Ovary (tissue), 3 donors: ENCODE results near the gene PARP3.

Experiments
- CTCF ChIP-seq, 3 donors: fragments of 450-650 bp in 2 of 3; fragments of 200-600 bp in 1 of 3; IDR thresholded peaks; one replicate each; pipeline versions ENCODE4 v1.5.1 to v1.8.0; 2016 to 2022; ENCODE audit warnings: antibody characterized with exemption in 3 of 3, mild to moderate bottlenecking in 1 of 3
- EP300 ChIP-seq: sonication (generic); formaldehyde crosslinking; IDR thresholded peaks from one replicate; pipeline ENCODE4 v1.6.1; 2017; ENCODE audit warnings: antibody characterized with exemption
- POLR2A ChIP-seq: fragments of 450-650 bp; IDR thresholded peaks from one replicate; pipeline ENCODE4 v1.6.1; 2017; ENCODE audit warnings: antibody characterized with exemption, mild to moderate bottlenecking, moderate library complexity
- donor health status: DM: no; HTN: no; CAD: no.

GRCh38 chr3:51984269-51984647 lies 42.1 kb downstream of the PARP3 start:
- no peak for TF ChIP-seq CTCF (IDR thresholded peaks at IDR 0.05)
- TF ChIP-seq POLR2A, result no peak
- no peak for TF ChIP-seq EP300
